ENCODE measurements around the gene TFAP2A.

TFAP2A gene

GRCh38 chr6:10396785-10397184 is 18.1 kb downstream of the TFAP2A start:
- no peak for TF ChIP-seq CTCF (conservative IDR thresholded peaks at IDR 0.05)
- H3K27ac ChIP-seq: no peak overlapping the region

GRCh38 chr6:10395704-10396546 is 18.9 kb downstream of the TFAP2A start:
- TF ChIP-seq CTCF (conservative IDR thresholded peaks at IDR 0.05): no peak
- no peak overlapping the region for H3K27ac ChIP-seq

- TF ChIP-seq CTCF (conservative IDR thresholded peaks at IDR 0.05): no peak
- no peak overlapping the region for H3K27ac ChIP-seq
Observed at GRCh38 chr6:10395171-10395703, 19.6 kb downstream of the TFAP2A start.

GRCh38 chr6:10393544-10394225 is 21.2 kb downstream of the TFAP2A start:
- TF ChIP-seq CTCF (conservative IDR thresholded peaks at IDR 0.05): no peak
- H3K27ac ChIP-seq: no peak overlapping the region

GRCh38 chr6:10391799-10392198 is 23.1 kb downstream of the TFAP2A start:
- no peak for TF ChIP-seq CTCF (conservative IDR thresholded peaks at IDR 0.05)
- no peak overlapping the region for H3K27ac ChIP-seq

GRCh38 chr6:10391299-10391630 is 23.6 kb downstream of the TFAP2A start:
- no peak for TF ChIP-seq CTCF (conservative IDR thresholded peaks at IDR 0.05)
- H3K27ac ChIP-seq: no peak overlapping the region

GRCh38 chr6:10390495-10391298 is 24.2 kb downstream of the TFAP2A start:
- no peak for TF ChIP-seq CTCF (conservative IDR thresholded peaks at IDR 0.05)
- H3K27ac ChIP-seq: no peak overlapping the region

Measured in VCaP (cell line).